K562 (cell line): ENCODE data around the gene EEFSEC.

Source experiments
- BRF2 ChIP-seq: IDR thresholded peaks from 3 replicates; pipeline ENCODE4 v1.6.1; 2011; ENCODE audit warnings: borderline replicate concordance, mild to moderate bottlenecking; ENCODE audit not compliant: insufficient read length, insufficient read depth
- CHD2 ChIP-seq: IDR thresholded peaks from 2 replicates; pipeline ENCODE4 v1.6.1; 2011; ENCODE audit warnings: low read depth, low read length
- ERF ChIP-seq: fragments of 450-650 bp; formaldehyde crosslinking; IDR thresholded peaks from 2 replicates; pipeline ENCODE4 v1.4.0; 2020; ENCODE audit warnings: mild to moderate bottlenecking, mixed read lengths
- NR2C2 ChIP-seq, 2 experiments: fragments of 200-800 bp in 1 of 2; sonication (Bioruptor generic) in 1 of 2; sonication (generic) in 1 of 2; formaldehyde crosslinking in 1 of 2; IDR thresholded peaks; 2 replicates each; pipeline versions ENCODE4 v1.6.1 to v1.8.0; 2016 to 2022; ENCODE audit warnings: mild to moderate bottlenecking in 1 of 2, missing compliant biosample characterization in 1 of 2, missing genetic modification characterization in 1 of 2, missing genetic modification reagents in 1 of 2
- RAD21 ChIP-seq, 2 experiments: fragments of 250-450 bp in 1 of 2; fragments of 450-650 bp in 1 of 2; sonication (Bioruptor Pico) in 1 of 2; formaldehyde crosslinking in 1 of 2; IDR thresholded peaks in 1 of 2; conservative IDR thresholded peaks in 1 of 2; 2 replicates each; pipeline versions ENCODE4 v1.4.0 to v1.8.0; 2020 to 2022; ENCODE audit warnings: mild to moderate bottlenecking in 2 of 2, moderate library complexity in 1 of 2
- YY1 ChIP-seq, 3 experiments: IDR thresholded peaks; 2 replicates each; pipeline ENCODE4 v1.6.1; 2011; ENCODE audit warnings: low read length in 2 of 3, mild to moderate bottlenecking in 2 of 3, moderate library complexity in 2 of 3, borderline replicate concordance in 1 of 3, control low read depth in 1 of 3, low read depth in 1 of 3; ENCODE audit not compliant: insufficient read depth in 3 of 3, insufficient replicate concordance in 2 of 3, control insufficient read depth in 1 of 3, insufficient read length in 1 of 3; ENCODE audit errors: extremely low read depth in 1 of 3
- ZBTB7A ChIP-seq: IDR thresholded peaks from 2 replicates; pipeline ENCODE4 v1.6.1; 2011; ENCODE audit warnings: low read depth, mild to moderate bottlenecking, low read length, moderate library complexity, borderline replicate concordance; ENCODE audit not compliant: control insufficient read depth
- ZNF57 ChIP-seq: fragments of 450-650 bp; formaldehyde crosslinking; IDR thresholded peaks from 2 replicates; pipeline ENCODE4 v1.4.0; 2020; ENCODE audit warnings: mild to moderate bottlenecking, moderate library complexity
- TF ChIP-seq, protein P1 (sequence below), 2 experiments: fragments of 450-650 bp in 1 of 2; IDR thresholded peaks; 2 replicates each; pipeline ENCODE4 v1.6.1; 2011 to 2017; ENCODE audit warnings: low read depth in 2 of 2, antibody characterized with exemption in 1 of 2, borderline replicate concordance in 1 of 2, low read length in 1 of 2, mild to moderate bottlenecking in 1 of 2, mixed read lengths in 1 of 2; ENCODE audit not compliant: control insufficient read depth in 1 of 2
- TF ChIP-seq, protein P2 (sequence below), 3 experiments: IDR thresholded peaks in 2 of 3; conservative IDR thresholded peaks in 1 of 3; 2 replicates each; pipeline ENCODE4 v1.5.1; 2011 to 2012; ENCODE audit warnings: low read length in 3 of 3, mild to moderate bottlenecking in 3 of 3, control low read depth in 2 of 3, improper control_type of control experiment in 1 of 3, inconsistent platforms in 1 of 3, low read depth in 1 of 3, mixed read lengths in 1 of 3, moderate library complexity in 1 of 3; ENCODE audit not compliant: insufficient read depth in 2 of 3
- TF ChIP-seq, protein P3 (sequence below), 2 experiments: fragments of 200-800 bp in 1 of 2; sonication (Bioruptor generic) in 1 of 2; sonication (generic) in 1 of 2; formaldehyde crosslinking in 1 of 2; IDR thresholded peaks in 1 of 2; conservative IDR thresholded peaks in 1 of 2; 2 replicates each; pipeline versions ENCODE4 v1.5.0 to v1.6.1; 2016 to 2020; ENCODE audit warnings: missing compliant biosample characterization in 1 of 2, missing genetic modification characterization in 1 of 2, missing genetic modification reagents in 1 of 2

GRCh38 chr3:128442070-128442469 lies 288.8 kb downstream of the EEFSEC start:
- TF ChIP-seq, protein P1, sequence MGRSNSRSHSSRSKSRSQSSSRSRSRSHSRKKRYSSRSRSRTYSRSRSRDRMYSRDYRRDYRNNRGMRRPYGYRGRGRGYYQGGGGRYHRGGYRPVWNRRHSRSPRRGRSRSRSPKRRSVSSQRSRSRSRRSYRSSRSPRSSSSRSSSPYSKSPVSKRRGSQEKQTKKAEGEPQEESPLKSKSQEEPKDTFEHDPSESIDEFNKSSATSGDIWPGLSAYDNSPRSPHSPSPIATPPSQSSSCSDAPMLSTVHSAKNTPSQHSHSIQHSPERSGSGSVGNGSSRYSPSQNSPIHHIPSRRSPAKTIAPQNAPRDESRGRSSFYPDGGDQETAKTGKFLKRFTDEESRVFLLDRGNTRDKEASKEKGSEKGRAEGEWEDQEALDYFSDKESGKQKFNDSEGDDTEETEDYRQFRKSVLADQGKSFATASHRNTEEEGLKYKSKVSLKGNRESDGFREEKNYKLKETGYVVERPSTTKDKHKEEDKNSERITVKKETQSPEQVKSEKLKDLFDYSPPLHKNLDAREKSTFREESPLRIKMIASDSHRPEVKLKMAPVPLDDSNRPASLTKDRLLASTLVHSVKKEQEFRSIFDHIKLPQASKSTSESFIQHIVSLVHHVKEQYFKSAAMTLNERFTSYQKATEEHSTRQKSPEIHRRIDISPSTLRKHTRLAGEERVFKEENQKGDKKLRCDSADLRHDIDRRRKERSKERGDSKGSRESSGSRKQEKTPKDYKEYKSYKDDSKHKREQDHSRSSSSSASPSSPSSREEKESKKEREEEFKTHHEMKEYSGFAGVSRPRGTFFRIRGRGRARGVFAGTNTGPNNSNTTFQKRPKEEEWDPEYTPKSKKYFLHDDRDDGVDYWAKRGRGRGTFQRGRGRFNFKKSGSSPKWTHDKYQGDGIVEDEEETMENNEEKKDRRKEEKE (IDR thresholded peaks at IDR 0.05; ENCODE audit: borderline replicate concordance in 1 of 2, control insufficient read depth in 1 of 2, low read depth in 2 of 2, low read length in 1 of 2) = no peak
- TF ChIP-seq YY1 (IDR thresholded peaks at IDR 0.05; ENCODE audit: borderline replicate concordance in 1 of 3, control insufficient read depth in 1 of 3, extremely low read depth in 1 of 3, insufficient read depth in 3 of 3, insufficient read length in 1 of 3, insufficient replicate concordance in 2 of 3, low read depth in 1 of 3, low read length in 2 of 3) (no peak), ZNF57 (CRISPR knock-in tag) (no peak), RAD21 (CRISPR knock-in tag; conservative IDR thresholded peaks at IDR 0.05 in 1 of 2, IDR thresholded peaks at IDR 0.05 in 1 of 2) (no peak), NR2C2 (CRISPR knock-in tag; IDR thresholded peaks at IDR 0.05) (no peak), NR2C2 (tag; IDR thresholded peaks at IDR 0.05) (no peak), BRF2 (no peak), CHD2 (no peak), ERF (CRISPR knock-in tag) (no peak), ZBTB7A (no peak)
- TF ChIP-seq, protein P2, sequence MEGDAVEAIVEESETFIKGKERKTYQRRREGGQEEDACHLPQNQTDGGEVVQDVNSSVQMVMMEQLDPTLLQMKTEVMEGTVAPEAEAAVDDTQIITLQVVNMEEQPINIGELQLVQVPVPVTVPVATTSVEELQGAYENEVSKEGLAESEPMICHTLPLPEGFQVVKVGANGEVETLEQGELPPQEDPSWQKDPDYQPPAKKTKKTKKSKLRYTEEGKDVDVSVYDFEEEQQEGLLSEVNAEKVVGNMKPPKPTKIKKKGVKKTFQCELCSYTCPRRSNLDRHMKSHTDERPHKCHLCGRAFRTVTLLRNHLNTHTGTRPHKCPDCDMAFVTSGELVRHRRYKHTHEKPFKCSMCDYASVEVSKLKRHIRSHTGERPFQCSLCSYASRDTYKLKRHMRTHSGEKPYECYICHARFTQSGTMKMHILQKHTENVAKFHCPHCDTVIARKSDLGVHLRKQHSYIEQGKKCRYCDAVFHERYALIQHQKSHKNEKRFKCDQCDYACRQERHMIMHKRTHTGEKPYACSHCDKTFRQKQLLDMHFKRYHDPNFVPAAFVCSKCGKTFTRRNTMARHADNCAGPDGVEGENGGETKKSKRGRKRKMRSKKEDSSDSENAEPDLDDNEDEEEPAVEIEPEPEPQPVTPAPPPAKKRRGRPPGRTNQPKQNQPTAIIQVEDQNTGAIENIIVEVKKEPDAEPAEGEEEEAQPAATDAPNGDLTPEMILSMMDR (IDR thresholded peaks at IDR 0.05 in 2 of 3, conservative IDR thresholded peaks at IDR 0.05 in 1 of 3; ENCODE audit: insufficient read depth in 2 of 3, low read depth in 1 of 3, low read length in 3 of 3) = no peak
- TF ChIP-seq, protein P3, sequence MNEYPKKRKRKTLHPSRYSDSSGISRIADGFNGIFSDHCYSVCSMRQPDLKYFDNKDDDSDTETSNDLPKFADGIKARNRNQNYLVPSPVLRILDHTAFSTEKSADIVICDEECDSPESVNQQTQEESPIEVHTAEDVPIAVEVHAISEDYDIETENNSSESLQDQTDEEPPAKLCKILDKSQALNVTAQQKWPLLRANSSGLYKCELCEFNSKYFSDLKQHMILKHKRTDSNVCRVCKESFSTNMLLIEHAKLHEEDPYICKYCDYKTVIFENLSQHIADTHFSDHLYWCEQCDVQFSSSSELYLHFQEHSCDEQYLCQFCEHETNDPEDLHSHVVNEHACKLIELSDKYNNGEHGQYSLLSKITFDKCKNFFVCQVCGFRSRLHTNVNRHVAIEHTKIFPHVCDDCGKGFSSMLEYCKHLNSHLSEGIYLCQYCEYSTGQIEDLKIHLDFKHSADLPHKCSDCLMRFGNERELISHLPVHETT (CRISPR knock-in tag; conservative IDR thresholded peaks at IDR 0.05 in 1 of 2, IDR thresholded peaks at IDR 0.05 in 1 of 2) = no peak
